GM23338 (cell line): ENCODE data around the gene ST3GAL4.

Source experiments
- CREB1 ChIP-seq: fragments of 250-450 bp; sonication (Bioruptor Pico); IDR thresholded peaks from 2 replicates; pipeline ENCODE4 v1.5.0; 2020; ENCODE audit warnings: low read depth, mild to moderate bottlenecking, moderate library complexity
- EZH2 ChIP-seq: fragments of 200-600 bp; sonication (generic); IDR thresholded peaks from one replicate; pipeline ENCODE4 v1.8.0; 2017; ENCODE audit warnings: antibody characterized with exemption, mild to moderate bottlenecking, low read depth; ENCODE audit not compliant: unreplicated experiment
- EZH2phosphoT487 ChIP-seq: fragments of 200-600 bp; sonication (generic); IDR thresholded peaks from one replicate; pipeline ENCODE4 v1.8.1; 2018; ENCODE audit warnings: antibody characterized with exemption; ENCODE audit not compliant: unreplicated experiment
- POLR2AphosphoS5 ChIP-seq: IDR thresholded peaks from 2 replicates; pipeline ENCODE4 v1.6.1; 2016; ENCODE audit warnings: antibody characterized with exemption, low read depth
- TF ChIP-seq, protein P1 (sequence below), 2 experiments: fragments of 200-600 bp in 1 of 2; sonication (generic) in 1 of 2; conservative IDR thresholded peaks; 2 replicates each; pipeline versions ENCODE4 v1.5.1 to v1.6.1; 2016 to 2017; ENCODE audit warnings: antibody characterized with exemption in 2 of 2, low read depth in 2 of 2, mild to moderate bottlenecking in 2 of 2, moderate library complexity in 1 of 2
- TF ChIP-seq, protein P2 (sequence below): IDR thresholded peaks from one replicate; pipeline ENCODE4 v1.6.1; 2018; ENCODE audit warnings: antibody characterized with exemption; ENCODE audit not compliant: unreplicated experiment

DNA sequence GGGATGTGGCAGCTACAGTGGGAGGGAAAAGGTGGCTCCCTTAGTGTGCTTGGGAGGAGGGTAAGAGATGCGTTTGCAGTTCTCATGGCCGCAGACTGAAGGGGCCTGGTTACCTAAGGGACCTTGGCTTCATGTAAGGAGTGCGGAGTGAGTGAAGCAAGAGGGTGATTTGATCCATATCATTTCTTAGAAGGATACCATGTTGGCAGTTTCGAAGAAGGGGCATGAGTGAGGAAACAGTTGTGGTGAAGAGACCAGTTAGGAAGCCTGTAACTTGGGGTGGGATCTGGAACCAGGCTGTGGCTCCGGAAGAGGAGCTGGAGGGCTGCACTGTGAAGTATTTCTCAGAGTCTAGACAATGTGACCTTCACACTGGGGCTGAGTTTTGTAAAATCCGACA lies 45.0 kb downstream of the ST3GAL4 start:
- TF ChIP-seq, protein P1, sequence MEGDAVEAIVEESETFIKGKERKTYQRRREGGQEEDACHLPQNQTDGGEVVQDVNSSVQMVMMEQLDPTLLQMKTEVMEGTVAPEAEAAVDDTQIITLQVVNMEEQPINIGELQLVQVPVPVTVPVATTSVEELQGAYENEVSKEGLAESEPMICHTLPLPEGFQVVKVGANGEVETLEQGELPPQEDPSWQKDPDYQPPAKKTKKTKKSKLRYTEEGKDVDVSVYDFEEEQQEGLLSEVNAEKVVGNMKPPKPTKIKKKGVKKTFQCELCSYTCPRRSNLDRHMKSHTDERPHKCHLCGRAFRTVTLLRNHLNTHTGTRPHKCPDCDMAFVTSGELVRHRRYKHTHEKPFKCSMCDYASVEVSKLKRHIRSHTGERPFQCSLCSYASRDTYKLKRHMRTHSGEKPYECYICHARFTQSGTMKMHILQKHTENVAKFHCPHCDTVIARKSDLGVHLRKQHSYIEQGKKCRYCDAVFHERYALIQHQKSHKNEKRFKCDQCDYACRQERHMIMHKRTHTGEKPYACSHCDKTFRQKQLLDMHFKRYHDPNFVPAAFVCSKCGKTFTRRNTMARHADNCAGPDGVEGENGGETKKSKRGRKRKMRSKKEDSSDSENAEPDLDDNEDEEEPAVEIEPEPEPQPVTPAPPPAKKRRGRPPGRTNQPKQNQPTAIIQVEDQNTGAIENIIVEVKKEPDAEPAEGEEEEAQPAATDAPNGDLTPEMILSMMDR (conservative IDR thresholded peaks at IDR 0.05; ENCODE audit: low read depth in 2 of 2): no peak
- no peak for TF ChIP-seq EZH2phosphoT487
- no peak for TF ChIP-seq POLR2AphosphoS5
- TF ChIP-seq EZH2: no peak
- TF ChIP-seq, protein P2, sequence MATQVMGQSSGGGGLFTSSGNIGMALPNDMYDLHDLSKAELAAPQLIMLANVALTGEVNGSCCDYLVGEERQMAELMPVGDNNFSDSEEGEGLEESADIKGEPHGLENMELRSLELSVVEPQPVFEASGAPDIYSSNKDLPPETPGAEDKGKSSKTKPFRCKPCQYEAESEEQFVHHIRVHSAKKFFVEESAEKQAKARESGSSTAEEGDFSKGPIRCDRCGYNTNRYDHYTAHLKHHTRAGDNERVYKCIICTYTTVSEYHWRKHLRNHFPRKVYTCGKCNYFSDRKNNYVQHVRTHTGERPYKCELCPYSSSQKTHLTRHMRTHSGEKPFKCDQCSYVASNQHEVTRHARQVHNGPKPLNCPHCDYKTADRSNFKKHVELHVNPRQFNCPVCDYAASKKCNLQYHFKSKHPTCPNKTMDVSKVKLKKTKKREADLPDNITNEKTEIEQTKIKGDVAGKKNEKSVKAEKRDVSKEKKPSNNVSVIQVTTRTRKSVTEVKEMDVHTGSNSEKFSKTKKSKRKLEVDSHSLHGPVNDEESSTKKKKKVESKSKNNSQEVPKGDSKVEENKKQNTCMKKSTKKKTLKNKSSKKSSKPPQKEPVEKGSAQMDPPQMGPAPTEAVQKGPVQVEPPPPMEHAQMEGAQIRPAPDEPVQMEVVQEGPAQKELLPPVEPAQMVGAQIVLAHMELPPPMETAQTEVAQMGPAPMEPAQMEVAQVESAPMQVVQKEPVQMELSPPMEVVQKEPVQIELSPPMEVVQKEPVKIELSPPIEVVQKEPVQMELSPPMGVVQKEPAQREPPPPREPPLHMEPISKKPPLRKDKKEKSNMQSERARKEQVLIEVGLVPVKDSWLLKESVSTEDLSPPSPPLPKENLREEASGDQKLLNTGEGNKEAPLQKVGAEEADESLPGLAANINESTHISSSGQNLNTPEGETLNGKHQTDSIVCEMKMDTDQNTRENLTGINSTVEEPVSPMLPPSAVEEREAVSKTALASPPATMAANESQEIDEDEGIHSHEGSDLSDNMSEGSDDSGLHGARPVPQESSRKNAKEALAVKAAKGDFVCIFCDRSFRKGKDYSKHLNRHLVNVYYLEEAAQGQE: no peak
- no peak for TF ChIP-seq CREB1 (CRISPR knock-in tag)
